NCI-H146 treated with DMSO at 0.1 percent for 48 hours (cell line): Measurements from ENCODE around the gene CD24.
A peak's percentile ranks its signal among the peaks of the same experiment; 100 is the strongest.
"Not testable (repeated sequence)": the region's sequence is repeated elsewhere in the genome, so short reads cannot be mapped to it uniquely, and the experiment has no call there.

Experiments
- DNase-seq: peaks from one replicate; lab custom pipeline; 2025; ENCODE audit not compliant: unreplicated experiment; lab: John Stamatoyannopoulos, UW

The CD24 gene, protein sequence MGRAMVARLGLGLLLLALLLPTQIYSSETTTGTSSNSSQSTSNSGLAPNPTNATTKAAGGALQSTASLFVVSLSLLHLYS

DNA sequence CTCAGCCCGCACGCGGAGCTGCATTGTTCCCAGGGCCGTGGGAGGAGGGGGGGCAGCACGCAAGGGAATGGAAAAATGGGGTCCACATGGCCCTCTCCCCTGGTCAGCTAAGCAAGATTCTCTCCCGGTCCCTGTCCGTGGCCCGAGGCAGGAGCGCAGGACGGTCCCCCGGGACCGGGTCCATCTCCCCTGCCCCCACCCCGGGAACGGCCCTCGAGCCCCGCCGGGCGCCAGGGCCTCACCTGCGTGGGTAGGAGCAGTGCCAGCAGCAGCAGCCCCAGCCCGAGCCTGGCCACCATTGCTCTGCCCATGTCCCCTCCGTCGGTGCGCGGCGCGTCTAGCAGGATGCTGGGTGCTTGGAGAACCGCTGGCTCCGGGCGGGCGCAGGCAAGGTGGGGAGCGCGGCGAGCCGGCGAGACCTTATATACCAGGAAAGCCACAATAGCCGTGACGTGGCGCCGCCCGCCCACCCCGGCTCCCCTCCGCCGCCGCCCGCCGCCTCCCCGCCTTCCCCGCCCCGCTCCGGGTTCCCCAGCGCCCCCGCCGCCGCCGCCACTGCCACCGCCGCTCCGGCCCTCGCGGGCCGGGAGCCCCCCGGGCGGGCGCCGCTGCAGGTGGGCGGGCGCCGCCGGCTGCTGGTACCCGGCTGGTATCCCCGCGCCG, at the start of gene CD24:
TSS of gene CD24 (minus strand) at position 394 of the 663 bp plus-strand sequence. CDS start at position 311, 83 bp downstream.
- peak; percentile 65 for DNase-seq

DNA sequence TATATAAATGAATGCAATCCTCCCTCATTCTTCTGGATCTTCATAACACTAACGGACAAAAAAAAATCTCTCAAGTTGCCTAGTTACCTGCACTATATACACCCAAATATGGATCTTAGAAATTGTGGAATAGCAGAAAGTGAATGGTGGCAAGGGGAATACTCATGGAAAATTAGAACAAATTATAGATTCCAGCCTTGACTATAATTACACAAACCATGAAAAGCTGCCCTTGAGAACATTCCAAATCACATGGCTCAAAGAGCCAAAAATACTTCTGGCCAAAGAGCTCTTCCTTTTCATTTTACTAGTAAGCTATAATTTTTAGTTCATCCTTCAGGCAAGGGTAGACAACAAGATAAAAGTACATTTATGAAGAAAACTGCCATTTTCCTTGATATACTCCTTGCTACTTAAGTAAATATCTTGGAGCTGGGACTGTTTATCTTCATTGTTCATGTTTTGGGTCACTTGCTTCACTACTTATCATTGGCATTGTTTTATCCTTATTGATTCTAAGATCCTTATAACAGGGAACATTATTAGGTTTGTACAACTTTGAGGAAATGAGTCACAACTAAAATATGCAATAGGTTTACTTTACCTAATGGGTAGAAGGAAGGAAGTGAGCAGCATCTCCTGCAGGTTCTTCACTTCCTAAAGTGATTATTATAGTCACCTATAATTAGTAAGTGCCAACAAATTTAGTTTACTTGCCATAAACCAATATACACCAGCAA, 47.1 kb upstream of the CD24 start:
- no peak for DNase-seq

GRCh38 chr6:107020239-107020638, 45.7 kb upstream of the CD24 start:
- DNase-seq: no peak

DNA sequence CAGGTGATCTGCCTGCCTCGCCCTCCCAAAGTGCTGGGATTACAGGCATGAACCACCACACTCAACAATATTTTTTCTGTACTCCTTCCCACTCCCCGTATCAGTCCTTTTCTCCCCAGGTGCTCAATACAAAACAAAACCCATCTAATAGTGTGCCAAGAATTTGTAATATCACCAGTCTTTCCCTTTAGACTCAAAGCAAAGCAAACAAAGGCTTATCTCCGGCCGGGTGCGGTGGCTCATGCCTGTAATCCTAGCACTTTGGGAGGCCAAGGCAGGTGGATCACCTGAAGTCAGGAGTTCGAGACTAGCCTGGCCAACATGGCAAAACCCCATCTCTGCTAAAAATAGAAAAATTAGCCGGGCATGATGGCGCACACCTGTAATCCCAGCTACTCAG, 45.1 kb upstream of the CD24 start:
- not testable (repeated sequence) for DNase-seq

DNA sequence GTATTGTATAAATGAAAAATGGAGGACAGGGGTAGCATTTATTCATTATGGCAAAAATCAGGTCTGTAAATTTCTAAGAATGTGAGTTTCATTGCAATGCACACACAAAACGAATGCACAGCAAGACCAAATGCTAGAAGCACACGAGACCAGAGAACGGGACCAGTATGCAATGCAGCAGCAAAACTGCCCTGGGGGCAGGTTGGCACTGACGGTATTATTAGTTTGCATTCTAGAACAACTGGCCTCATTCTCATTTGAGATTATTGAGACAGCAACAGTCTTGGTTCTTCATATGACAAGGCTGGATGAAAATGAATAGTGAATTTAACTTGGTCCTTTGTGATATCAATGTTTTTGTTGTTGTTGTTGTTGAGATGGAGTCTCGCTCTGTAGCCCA, 44.5 kb upstream of the CD24 start:
- DNase-seq: no peak

GRCh38 chr6:107009499-107009898, 35.0 kb upstream of the CD24 start:
- no peak for DNase-seq

- DNase-seq: peak; percentile 54
Observed at GRCh38 chr6:106997392-106998158, 23.0 kb upstream of the CD24 start.

DNA sequence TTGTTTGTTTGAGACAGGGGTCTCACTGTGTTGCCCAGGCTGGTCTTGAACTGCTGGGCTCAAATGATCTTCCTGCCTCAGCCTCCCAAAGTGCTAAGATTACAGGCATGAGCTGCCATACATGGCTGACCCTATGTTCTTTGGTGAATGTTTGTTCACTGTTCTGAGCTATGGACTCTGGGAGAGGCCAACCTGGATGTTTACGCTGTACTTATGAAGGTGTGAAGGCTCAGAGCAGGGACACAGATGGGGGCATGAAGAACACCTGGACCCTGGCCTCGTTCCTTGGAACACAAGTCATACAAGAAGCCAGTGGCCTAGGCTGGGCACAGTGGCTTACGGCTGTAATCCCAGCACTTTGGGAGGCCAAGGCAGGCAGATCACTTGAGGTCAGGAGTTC, 21.1 kb upstream of the CD24 start:
- no peak for DNase-seq

DNA sequence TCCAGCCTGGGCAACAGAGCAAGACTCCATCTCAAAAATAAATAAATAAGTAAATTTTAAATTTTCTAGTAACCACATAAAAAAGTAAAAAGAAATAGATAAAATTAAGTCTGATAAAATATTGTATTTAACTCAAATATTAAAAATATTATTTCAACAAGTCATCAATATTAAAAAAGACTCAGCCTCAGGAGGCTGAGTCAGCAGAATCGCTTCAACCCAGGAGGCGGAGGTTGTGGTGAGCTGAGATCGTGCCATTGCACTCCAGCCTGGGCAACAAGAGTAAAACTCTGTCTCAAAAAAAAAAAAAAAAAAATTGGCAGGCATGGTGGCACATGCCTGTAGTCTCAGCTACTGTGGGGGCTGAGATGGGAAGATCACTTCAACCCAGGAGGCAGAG, 15.2 kb upstream of the CD24 start:
- not testable (repeated sequence) for DNase-seq

DNA sequence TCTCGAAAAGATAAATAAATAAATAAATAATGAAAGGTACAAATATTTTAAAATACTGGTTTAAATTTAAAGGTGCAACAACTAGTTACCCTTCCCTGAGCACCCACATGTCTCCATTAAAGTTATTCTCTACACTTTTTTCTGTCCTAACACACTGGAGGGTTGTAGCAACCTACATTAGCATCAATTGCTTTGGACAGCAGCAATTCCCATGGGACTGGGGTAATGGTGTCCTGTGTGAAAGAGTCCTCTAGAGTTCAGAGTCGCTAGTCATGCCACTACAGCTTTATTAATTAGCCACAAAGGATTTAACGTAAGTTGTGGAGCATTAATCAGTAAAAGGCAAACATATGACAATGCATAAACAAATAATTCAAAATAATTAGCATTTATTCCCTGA, 14.1 kb upstream of the CD24 start:
- no peak for DNase-seq

- no peak for DNase-seq
Observed at GRCh38 chr6:106981926-106982325, 7.4 kb upstream of the CD24 start.

DNA sequence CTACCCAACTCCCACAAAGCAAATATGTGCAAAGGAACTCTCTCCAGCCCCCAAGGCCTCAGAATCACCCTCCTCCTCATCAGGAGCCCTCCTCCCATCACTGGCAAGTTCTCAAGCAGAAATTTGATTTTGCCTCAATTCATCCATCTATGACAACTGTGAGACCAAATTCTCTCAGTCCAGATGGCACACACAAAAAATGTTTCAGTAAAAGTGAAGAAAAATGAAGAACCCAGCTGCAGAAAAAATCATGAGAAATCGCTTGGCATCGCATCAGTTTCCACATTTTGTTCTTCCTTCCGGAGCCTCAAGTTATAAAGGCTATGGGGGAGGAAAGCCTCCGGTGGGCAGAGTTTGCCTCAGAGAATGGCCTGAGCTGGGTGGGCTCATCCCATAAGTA, 6.4 kb upstream of the CD24 start:
- DNase-seq: no peak

DNA sequence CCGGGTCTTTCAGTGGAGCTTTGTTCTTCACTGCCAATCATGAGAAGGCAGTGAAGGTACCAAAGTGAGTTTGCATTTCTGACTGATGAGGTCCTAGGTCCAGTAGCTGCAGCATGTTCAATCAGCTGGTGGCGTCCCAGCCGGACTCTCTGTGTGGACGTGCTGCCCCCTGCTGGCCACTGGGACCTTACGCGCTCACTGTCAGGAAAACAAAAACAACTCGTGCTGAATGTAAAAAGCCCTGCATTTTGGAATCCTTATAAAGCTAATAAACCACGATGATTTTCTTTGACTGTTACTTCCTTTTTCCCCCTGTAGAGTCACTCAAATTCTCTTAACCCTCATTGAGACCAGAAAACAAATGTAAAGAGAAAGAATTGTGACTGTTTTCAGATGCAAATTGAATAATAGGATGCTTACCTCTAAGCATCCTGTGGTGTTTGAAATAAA, 4.9 kb upstream of the CD24 start:
- DNase-seq: peak; percentile 63

DNA sequence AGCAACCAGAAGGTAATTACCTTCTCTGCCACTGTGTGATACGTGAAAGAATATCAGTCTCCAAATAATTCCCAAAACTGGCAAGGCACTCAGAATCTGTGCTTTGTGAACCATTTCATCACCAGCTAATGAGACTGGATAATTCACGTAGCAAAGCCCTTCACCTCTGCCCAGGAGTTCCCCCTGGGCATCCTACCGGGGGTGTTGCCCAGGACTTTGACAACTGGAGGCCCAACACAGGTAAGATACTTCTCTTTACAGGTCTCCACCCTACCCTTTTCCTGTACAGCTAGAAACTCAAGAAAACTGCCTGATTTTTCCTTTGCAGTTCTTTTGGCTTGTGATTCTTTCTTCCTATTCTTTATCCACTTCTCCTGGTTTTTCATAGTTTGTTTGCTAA, 2.7 kb upstream of the CD24 start:
- DNase-seq: no peak

DNA sequence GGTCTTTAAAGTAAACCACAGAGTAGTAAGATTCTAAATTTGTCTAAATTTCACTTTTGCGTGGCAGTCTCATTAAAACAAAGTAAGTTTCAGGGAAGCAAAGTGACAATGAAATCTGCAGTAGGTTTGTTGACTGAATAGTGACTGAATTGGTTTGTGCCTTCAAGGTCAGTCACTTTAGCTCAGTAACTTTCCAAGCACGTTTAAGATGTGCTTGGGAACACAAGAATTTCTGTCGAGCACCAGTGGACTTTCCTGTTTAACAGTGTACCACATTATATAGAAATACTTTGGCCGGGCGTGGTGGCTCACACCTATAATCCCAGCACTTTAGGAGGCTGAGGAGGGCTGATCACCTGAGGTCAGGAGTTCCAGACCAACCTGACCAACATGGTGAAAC, 1.7 kb upstream of the CD24 start:
- DNase-seq: no peak

DNA sequence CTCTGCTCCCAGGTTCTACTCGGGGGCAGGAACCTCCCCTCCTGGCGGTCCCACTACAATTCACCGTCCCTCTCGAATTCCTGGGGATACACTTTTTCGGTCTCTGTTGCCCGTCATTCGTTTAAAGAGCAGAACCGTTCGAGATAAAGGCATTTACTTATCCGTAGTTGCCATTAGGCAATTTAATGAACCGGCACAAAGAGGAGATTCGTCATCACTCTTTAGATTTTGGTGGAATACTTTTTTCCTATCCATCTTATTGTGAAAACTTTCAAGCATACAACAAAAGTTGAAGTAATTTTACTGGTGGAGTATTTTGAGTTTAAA, 1.2 kb upstream of the CD24 start:
- no peak for DNase-seq

DNA sequence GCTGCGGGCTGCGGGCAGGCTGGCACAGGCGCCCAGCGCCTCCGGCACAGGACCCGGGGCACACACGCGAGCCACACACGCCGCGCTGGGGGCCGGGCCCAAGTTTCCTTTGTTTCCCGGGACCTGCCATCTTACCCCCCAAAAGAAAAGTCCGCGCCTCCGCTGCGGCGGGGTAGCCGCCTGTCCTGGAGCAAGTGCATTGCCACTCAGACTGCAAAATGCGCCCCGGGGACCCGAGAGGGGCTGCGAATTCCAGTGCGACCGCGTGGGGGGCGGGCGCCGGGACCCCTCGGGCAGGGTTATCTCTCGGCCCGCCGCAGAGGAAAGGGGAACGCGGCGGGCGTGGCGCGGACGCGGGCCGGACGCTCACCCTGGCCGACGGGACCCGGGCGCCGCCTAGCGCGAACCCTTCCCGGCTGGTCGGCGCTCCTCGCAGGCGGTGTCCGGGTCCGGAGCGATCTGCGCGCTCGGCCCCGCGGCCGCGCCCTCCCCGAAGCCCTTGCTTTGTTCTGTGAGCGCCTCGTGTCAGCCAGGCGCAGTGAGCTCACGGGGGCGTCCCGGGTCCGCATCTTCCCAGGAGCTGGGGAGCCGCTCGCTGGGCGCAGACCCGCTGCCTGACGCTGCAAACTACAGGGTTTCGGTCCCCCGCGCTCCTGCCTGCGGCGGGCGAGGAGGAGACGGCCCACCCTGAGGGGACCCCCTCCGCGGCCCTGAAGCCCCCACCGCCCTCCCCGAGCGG, 639 bp upstream of the CD24 start:
- DNase-seq: peak; percentile 45

DNA sequence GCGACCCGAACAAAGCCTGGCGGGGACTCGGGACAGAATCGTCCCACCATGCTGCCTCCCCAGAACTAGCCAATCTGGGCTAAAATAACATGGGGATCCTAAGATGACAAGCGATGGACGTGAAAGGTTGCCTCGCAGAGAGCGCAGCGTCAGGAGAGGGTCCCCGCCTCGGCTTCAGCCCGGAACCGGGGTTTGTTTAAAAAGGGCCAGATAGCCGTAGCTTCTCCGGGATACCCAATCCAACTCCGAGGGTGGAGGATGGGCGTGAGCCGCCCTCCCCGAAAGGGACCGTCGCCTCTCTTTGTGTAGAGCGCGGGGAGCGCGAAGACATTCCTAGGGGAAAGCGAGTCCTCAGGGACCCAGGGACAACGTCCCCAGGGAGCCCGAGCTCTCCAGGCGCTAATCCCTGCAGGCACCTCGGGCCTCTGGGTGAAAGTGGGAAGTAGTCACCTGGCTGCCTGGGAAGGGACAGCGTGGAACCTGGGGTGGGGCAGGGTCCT, 643 bp downstream of the CD24 start:
- peak; percentile 25 for DNase-seq

- peak; percentile 44 for DNase-seq
Observed at GRCh38 chr6:106973018-106973835, 1.3 kb downstream of the CD24 start.

DNA sequence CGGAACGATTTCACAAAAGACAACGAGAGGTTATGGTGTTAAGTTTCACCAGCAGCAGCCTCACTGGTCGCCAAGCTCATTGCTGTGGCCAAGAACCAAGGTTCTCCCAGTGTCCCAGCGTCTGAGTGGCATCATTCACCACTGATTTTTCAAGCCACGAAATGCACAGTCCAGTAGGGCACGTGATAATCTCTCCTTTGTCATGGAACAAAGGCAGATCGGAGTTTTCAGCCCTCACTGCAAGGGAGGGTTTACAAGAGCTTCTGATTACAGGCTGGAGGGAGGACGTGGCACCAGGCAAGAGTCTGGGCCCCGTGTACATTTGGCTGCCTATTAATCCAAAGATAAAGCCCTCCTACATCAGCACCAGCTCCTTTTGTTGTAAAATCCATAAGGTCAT, 2.0 kb downstream of the CD24 start:
- peak; percentile 69 for DNase-seq
